ENCODE measurements around the gene PEAK1.

DNA sequence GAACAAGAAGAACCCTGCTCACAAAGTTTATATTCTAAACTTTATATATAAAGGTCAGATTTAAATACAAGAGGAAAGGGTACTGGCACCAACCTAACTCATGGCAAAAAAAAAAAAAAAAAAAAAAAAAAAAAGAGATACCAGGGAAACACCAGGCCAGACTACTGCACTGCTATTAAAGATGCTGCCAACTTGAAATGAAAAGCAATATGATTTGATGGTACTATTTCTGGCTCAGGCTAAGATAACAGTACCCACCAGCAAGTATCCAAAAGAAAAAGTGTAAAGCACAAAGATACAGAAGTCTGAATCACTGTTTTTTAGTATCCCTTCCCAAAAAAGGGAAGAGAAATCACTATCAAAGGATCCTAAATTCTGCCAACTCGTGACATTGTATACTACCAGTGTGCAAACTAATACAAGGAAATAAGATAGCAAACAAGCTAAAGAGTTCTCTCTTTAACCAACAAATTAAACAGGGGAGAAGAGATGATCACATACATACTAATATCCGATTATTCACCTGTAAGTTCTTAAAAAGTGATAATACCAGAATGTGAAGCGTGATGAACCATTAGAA lies 28.4 kb downstream of the PEAK1 start:
- TF ChIP-seq CTCF (IDR thresholded peaks at IDR 0.05) (no peak), POLR2A (IDR thresholded peaks at IDR 0.05) (no peak)
